ENCODE results near the gene CAPZB. TPM values are rescaled to one million over a fixed set of nuclear protein-coding genes. Genes with fewer than 3 reads are reported as not detected.

CAPZB gene
- total RNA-seq, 1 donor from 2014 or later = 102 TPM

DNA sequence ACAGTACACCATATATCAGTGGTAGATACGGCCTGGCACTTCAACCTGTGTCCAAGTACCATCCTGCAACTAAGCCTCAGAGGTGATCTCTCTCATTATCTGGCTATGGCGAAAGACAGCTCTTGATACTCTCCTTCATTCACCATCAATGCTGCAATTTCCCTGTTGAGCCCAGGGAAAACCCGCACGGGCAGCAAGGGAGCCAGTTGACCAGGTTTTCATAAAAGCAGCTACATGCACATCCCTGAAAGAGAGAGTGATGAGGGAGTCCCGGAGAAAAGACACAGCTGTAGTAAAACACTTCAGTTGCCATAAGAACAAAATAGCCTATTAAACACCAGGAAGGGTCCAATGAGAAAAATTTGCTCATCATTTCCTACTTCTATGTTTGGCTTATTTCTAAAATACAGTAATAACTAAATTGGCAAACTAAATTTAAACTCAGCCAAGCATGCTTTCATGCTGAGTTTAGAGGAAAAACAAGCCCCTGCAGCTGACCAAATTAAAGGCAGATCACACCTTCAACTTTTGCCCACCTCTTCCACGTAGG is 68.3 kb downstream of the CAPZB start:
- H3K4me1 ChIP-seq = peaks cover 23 to 80% of the 10 kb centered on the region in 2 donors
- no peaks in the 10 kb centered on the region for H3K27me3 ChIP-seq
- peak overlapping the region; percentile 23 to 86 for H3K27ac ChIP-seq
- H3K36me3 ChIP-seq = peaks cover 12 to 16% of the 10 kb centered on the region in 2 donors
- TF ChIP-seq, protein P1, sequence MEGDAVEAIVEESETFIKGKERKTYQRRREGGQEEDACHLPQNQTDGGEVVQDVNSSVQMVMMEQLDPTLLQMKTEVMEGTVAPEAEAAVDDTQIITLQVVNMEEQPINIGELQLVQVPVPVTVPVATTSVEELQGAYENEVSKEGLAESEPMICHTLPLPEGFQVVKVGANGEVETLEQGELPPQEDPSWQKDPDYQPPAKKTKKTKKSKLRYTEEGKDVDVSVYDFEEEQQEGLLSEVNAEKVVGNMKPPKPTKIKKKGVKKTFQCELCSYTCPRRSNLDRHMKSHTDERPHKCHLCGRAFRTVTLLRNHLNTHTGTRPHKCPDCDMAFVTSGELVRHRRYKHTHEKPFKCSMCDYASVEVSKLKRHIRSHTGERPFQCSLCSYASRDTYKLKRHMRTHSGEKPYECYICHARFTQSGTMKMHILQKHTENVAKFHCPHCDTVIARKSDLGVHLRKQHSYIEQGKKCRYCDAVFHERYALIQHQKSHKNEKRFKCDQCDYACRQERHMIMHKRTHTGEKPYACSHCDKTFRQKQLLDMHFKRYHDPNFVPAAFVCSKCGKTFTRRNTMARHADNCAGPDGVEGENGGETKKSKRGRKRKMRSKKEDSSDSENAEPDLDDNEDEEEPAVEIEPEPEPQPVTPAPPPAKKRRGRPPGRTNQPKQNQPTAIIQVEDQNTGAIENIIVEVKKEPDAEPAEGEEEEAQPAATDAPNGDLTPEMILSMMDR (IDR thresholded peaks at IDR 0.05) = no peak
- H3K4me3 ChIP-seq = no peak overlapping the region
- intact Hi-C loops (cut with DNase I) = no loop called here
- no peak for DNase-seq (ENCODE audit: low spot score in 2 of 2)
- no peaks in the 10 kb centered on the region for H3K9me3 ChIP-seq

- H3K27me3 ChIP-seq = no peaks in the 10 kb centered on the region
- peaks cover 12 to 16% of the 10 kb centered on the region in 2 donors for H3K36me3 ChIP-seq
- peak overlapping the region; percentile 71 to 86 for H3K27ac ChIP-seq
- TF ChIP-seq, protein P1 (IDR thresholded peaks at IDR 0.05) = no peak
- H3K4me3 ChIP-seq = no peak overlapping the region
- no peaks in the 10 kb centered on the region for H3K9me3 ChIP-seq
- intact Hi-C loops (cut with DNase I) = no loop called here
- H3K4me1 ChIP-seq = peaks cover 23 to 78% of the 10 kb centered on the region in 2 donors
- DNase-seq (ENCODE audit: low spot score in 2 of 2) = no peak
Measured at GRCh38 chr1:19416145-19416544, 69.2 kb downstream of the CAPZB start.

- intact Hi-C loops (cut with DNase I) = no loop called here
- H3K4me3 ChIP-seq = peak overlapping the region in 1 of 2 donors; percentile 34
- DNase-seq (ENCODE audit: low spot score in 2 of 2) = no peak
- TF ChIP-seq, protein P1 (IDR thresholded peaks at IDR 0.05) = no peak
- H3K36me3 ChIP-seq = peaks cover 9 to 16% of the 10 kb centered on the region in 2 donors
- peaks cover 21 to 65% of the 10 kb centered on the region in 2 donors for H3K4me1 ChIP-seq
- H3K9me3 ChIP-seq = no peaks in the 10 kb centered on the region
- H3K27ac ChIP-seq = peak overlapping the region; percentile 71 to 86
- H3K27me3 ChIP-seq = no peaks in the 10 kb centered on the region
Measured at GRCh38 chr1:19414515-19415121, 70.7 kb downstream of the CAPZB start.

- peaks cover 21 to 59% of the 10 kb centered on the region in 2 donors for H3K4me1 ChIP-seq
- peak overlapping the region in 1 of 2 donors; percentile 34 for H3K4me3 ChIP-seq
- peak overlapping the region; percentile 71 to 86 for H3K27ac ChIP-seq
- TF ChIP-seq, protein P1 (IDR thresholded peaks at IDR 0.05) = no peak
- H3K36me3 ChIP-seq = peaks cover 3 to 10% of the 10 kb centered on the region in 2 donors
- DNase-seq (ENCODE audit: low spot score in 2 of 2) = no peak
- H3K9me3 ChIP-seq = no peaks in the 10 kb centered on the region
- intact Hi-C loops (cut with DNase I) = no loop called here
- H3K27me3 ChIP-seq = no peaks in the 10 kb centered on the region
Measured at GRCh38 chr1:19413999-19414398, 71.3 kb downstream of the CAPZB start.

DNA sequence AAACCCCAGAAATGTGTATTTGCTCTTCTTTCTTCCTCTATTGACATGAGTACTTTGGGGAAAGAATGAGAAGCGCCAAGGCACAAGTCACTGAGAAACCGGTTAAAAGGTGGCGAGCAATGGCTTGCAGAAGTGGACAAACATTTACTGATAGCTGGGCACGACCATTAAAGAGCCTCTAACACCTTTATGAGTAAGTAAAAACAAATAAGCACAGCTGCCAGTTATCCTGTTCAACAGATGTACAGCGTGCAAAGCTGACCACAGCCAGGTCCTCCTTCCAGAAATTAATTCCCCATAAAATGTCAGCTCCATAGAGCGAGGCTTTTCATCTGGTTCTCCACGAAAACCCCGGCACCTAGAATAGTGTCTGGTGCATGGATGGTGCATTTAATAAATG is 72.7 kb downstream of the CAPZB start:
- Histone ChIP-seq H3K4me1 (peaks cover 21 to 60% of the 10 kb centered on the region in 2 donors), H3K27ac (peak overlapping the region; percentile 35 to 86), H3K4me3 (no peak overlapping the region), H3K9me3 (no peaks in the 10 kb centered on the region), H3K36me3 (no peaks in the 10 kb centered on the region), H3K27me3 (no peaks in the 10 kb centered on the region)
- intact Hi-C loops (cut with DNase I) = no loop called here
- DNase-seq (ENCODE audit: low spot score in 2 of 2) = no peak
- TF ChIP-seq, protein P1 (IDR thresholded peaks at IDR 0.05) = no peak
